SK-N-SH treated with all-trans-retinoic acid at 6 μM for 48 hours (cell line): ENCODE data around the gene DOCK2.

Experiments
- OSR1 ChIP-seq: fragments of 250-450 bp; sonication (Bioruptor Pico); IDR thresholded peaks from 2 replicates; pipeline ENCODE4 v1.8.0; 2022; ENCODE audit warnings: moderate library complexity, mild to moderate bottlenecking, inconsistent platforms
- TF ChIP-seq, protein P1 (sequence below): fragments of 250-450 bp; sonication (Bioruptor Pico); IDR thresholded peaks from 2 replicates; pipeline ENCODE4 v1.8.0; 2020; ENCODE audit warnings: mild to moderate bottlenecking, moderate library complexity, borderline replicate concordance
- TF ChIP-seq, protein P2 (sequence below): fragments of 250-450 bp; sonication (Bioruptor Pico); IDR thresholded peaks from 2 replicates; pipeline ENCODE4 v1.5.1; 2020; ENCODE audit warnings: low read depth, mild to moderate bottlenecking, moderate library complexity
- TF ChIP-seq, protein P3 (sequence below): fragments of 250-450 bp; sonication (Bioruptor Pico); IDR thresholded peaks from 2 replicates; pipeline ENCODE4 v1.5.1; 2021; ENCODE audit warnings: mild to moderate bottlenecking, moderate library complexity

DNA sequence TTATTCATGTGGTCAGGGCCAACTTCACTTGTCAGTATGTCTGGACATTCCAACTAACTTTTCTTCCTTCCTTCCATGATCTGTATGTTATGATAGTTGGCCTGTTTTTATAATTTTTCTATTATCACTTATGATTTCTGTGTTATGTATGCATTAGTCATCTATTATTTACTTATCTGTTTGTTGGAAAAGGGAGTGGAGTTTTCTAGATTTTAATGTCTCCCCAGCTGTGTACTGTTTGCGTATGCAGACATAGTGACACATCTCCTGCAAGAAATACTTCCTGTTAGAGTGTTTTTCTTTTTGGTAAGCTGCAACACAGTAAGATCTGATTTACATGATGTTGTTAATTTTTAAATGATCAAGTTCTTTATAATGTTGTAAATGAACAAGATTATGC lies 351.9 kb downstream of the DOCK2 start:
- TF ChIP-seq, protein P1, sequence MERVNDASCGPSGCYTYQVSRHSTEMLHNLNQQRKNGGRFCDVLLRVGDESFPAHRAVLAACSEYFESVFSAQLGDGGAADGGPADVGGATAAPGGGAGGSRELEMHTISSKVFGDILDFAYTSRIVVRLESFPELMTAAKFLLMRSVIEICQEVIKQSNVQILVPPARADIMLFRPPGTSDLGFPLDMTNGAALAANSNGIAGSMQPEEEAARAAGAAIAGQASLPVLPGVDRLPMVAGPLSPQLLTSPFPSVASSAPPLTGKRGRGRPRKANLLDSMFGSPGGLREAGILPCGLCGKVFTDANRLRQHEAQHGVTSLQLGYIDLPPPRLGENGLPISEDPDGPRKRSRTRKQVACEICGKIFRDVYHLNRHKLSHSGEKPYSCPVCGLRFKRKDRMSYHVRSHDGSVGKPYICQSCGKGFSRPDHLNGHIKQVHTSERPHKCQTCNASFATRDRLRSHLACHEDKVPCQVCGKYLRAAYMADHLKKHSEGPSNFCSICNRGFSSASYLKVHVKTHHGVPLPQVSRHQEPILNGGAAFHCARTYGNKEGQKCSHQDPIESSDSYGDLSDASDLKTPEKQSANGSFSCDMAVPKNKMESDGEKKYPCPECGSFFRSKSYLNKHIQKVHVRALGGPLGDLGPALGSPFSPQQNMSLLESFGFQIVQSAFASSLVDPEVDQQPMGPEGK = no peak
- TF ChIP-seq, protein P2, sequence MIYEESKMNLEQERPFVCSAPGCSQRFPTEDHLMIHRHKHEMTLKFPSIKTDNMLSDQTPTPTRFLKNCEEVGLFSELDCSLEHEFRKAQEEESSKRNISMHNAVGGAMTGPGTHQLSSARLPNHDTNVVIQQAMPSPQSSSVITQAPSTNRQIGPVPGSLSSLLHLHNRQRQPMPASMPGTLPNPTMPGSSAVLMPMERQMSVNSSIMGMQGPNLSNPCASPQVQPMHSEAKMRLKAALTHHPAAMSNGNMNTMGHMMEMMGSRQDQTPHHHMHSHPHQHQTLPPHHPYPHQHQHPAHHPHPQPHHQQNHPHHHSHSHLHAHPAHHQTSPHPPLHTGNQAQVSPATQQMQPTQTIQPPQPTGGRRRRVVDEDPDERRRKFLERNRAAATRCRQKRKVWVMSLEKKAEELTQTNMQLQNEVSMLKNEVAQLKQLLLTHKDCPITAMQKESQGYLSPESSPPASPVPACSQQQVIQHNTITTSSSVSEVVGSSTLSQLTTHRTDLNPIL (CRISPR knock-in tag) = no peak
- TF ChIP-seq, protein P3, sequence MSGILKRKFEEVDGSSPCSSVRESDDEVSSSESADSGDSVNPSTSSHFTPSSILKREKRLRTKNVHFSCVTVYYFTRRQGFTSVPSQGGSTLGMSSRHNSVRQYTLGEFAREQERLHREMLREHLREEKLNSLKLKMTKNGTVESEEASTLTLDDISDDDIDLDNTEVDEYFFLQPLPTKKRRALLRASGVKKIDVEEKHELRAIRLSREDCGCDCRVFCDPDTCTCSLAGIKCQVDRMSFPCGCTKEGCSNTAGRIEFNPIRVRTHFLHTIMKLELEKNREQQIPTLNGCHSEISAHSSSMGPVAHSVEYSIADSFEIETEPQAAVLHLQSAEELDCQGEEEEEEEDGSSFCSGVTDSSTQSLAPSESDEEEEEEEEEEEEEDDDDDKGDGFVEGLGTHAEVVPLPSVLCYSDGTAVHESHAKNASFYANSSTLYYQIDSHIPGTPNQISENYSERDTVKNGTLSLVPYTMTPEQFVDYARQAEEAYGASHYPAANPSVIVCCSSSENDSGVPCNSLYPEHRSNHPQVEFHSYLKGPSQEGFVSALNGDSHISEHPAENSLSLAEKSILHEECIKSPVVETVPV (CRISPR knock-in tag) = no peak
- TF ChIP-seq OSR1 (CRISPR knock-in tag) = no peak
